Tibial nerve (tissue), 4 donors: Measurements from ENCODE around the gene INO80. TPM values are rescaled to one million over a fixed set of nuclear protein-coding genes. Genes with fewer than 3 reads are reported as not detected.

Source experiments
- DNase-seq, 2 donors: peaks; one replicate each; pipeline ENCODE4 v3.0.0-alpha.2; 2019; ENCODE audit warnings: low spot score in 2 of 2
- H3K27ac ChIP-seq, 4 donors: fragments of 200-600 bp; sonication (generic) in 3 of 4; one replicate each; pipeline ENCODE4 v1.5.1; 2017 to 2019; ENCODE audit warnings: mild to moderate bottlenecking in 1 of 4
- H3K27me3 ChIP-seq, 2 donors: fragments of 200-600 bp; sonication (generic) in 1 of 2; one replicate each; pipeline versions ENCODE4 v1.5.1 to v1.6.0; 2017 to 2019
- H3K36me3 ChIP-seq, 3 donors: fragments of 200-600 bp; sonication (generic); one replicate each; pipeline ENCODE4 v1.5.1; 2018 to 2019
- H3K4me1 ChIP-seq, 4 donors: fragments of 200-600 bp; sonication (generic) in 3 of 4; one replicate each; pipeline ENCODE4 v1.5.1; 2017 to 2019
- H3K4me3 ChIP-seq, 4 donors: fragments of 200-600 bp; sonication (generic) in 3 of 4; one replicate each; pipeline ENCODE4 v1.5.1; 2017 to 2019; ENCODE audit warnings: mild to moderate bottlenecking in 1 of 4, moderate library complexity in 1 of 4
- H3K9me3 ChIP-seq, 4 donors: fragments of 200-600 bp; sonication (generic) in 3 of 4; one replicate each; pipeline ENCODE4 v1.5.1; 2017 to 2019
- CTCF ChIP-seq, 5 experiments: fragments of 200-600 bp in 3 of 5; fragments of 450-650 bp in 2 of 5; sonication (generic) in 3 of 5; IDR thresholded peaks; one replicate each; pipeline ENCODE4 v1.5.1; 2016 to 2019; ENCODE audit warnings: antibody characterized with exemption in 5 of 5, mild to moderate bottlenecking in 3 of 5, moderate library complexity in 2 of 5
- EP300 ChIP-seq, 2 donors: sonication (generic); formaldehyde crosslinking; IDR thresholded peaks; one replicate each; pipeline ENCODE4 v1.6.1; 2017; ENCODE audit warnings: antibody characterized with exemption in 2 of 2, mild to moderate bottlenecking in 1 of 2
- POLR2A ChIP-seq, 2 donors: fragments of 450-650 bp; IDR thresholded peaks; one replicate each; pipeline ENCODE4 v1.6.1; 2017; ENCODE audit warnings: antibody characterized with exemption in 2 of 2, mild to moderate bottlenecking in 2 of 2, moderate library complexity in 2 of 2
- WGBS, 2 donors: methylation state at CpG; one replicate each; pipeline ENCODE4 v1.1.5; 2018; 5-methylcytosine and 5-hydroxymethylcytosine counted together
- total RNA-seq, 4 donors: library from RNA; depleted of rRNA; stranded (reverse); fragments of >200 nt; gene quantifications; one replicate each; pipeline ENCODE4 v1.1.0, GENCODE V29; 2016

INO80 gene
- total RNA-seq, 4 donors from 2014 or later: 21.6 to 40.8 (median 33.2) TPM

- Histone ChIP-seq H3K36me3 (peaks cover 7 to 94% (median 39%) of the 10 kb centered on the region in 3 donors), H3K4me3 (no peak overlapping the region), H3K27ac (no peak overlapping the region), H3K27me3 (no peaks in the 10 kb centered on the region), H3K4me1 (no peaks in the 10 kb centered on the region), H3K9me3 (no peaks in the 10 kb centered on the region)
- TF ChIP-seq EP300 (IDR thresholded peaks at IDR 0.05) (no peak), POLR2A (IDR thresholded peaks at IDR 0.05) (no peak), CTCF (IDR thresholded peaks at IDR 0.05) (no peak)
- 91 to 97% methylated on average over 4 of the region's 4 CpGs for WGBS, 2 donors
- no peak for DNase-seq
Observed at GRCh38 chr15:40984964-40985363, 131.1 kb downstream of the INO80 start.

GRCh38 chr15:40984406-40984805, 131.7 kb downstream of the INO80 start:
- Histone ChIP-seq H3K36me3 (peaks cover 7 to 98% (median 39%) of the 10 kb centered on the region in 3 donors), H3K27me3 (no peaks in the 10 kb centered on the region), H3K4me3 (no peak overlapping the region), H3K27ac (no peak overlapping the region), H3K4me1 (no peaks in the 10 kb centered on the region), H3K9me3 (no peaks in the 10 kb centered on the region)
- WGBS, 2 donors: 87 to 95% methylated on average over 5 of the region's 5 CpGs
- no peak for TF ChIP-seq CTCF (IDR thresholded peaks at IDR 0.05)
- no peak for TF ChIP-seq EP300 (IDR thresholded peaks at IDR 0.05)
- TF ChIP-seq POLR2A (IDR thresholded peaks at IDR 0.05): no peak
- DNase-seq: no peak

GRCh38 chr15:40982855-40983254, 133.2 kb downstream of the INO80 start:
- Histone ChIP-seq H3K27me3 (no peaks in the 10 kb centered on the region), H3K9me3 (no peaks in the 10 kb centered on the region), H3K36me3 (peaks cover 11 to 100% (median 47%) of the 10 kb centered on the region in 3 donors), H3K4me3 (no peak overlapping the region), H3K27ac (no peak overlapping the region), H3K4me1 (no peaks in the 10 kb centered on the region)
- TF ChIP-seq EP300 (IDR thresholded peaks at IDR 0.05): no peak
- no peak for TF ChIP-seq CTCF (IDR thresholded peaks at IDR 0.05)
- TF ChIP-seq POLR2A (IDR thresholded peaks at IDR 0.05): no peak
- WGBS, 2 donors: 76 to 84% methylated on average over 13 of the region's 13 CpGs
- no peak for DNase-seq

- Histone ChIP-seq H3K4me3 (no peak overlapping the region), H3K27ac (no peak overlapping the region), H3K36me3 (peaks cover 6 to 100% (median 38%) of the 10 kb centered on the region in 3 donors), H3K4me1 (no peaks in the 10 kb centered on the region), H3K9me3 (no peaks in the 10 kb centered on the region), H3K27me3 (no peaks in the 10 kb centered on the region)
- DNase-seq: no peak
- TF ChIP-seq CTCF (IDR thresholded peaks at IDR 0.05) (no peak), POLR2A (IDR thresholded peaks at IDR 0.05) (no peak), EP300 (IDR thresholded peaks at IDR 0.05) (no peak)
- WGBS, 2 donors: 59 to 77% methylated on average over 3 of the region's 3 CpGs
Observed at GRCh38 chr15:40981186-40981585, 134.9 kb downstream of the INO80 start.

- TF ChIP-seq POLR2A (IDR thresholded peaks at IDR 0.05): no peak
- no peak for TF ChIP-seq EP300 (IDR thresholded peaks at IDR 0.05)
- TF ChIP-seq CTCF (IDR thresholded peaks at IDR 0.05): no peak
- Histone ChIP-seq H3K4me1 (no peaks in the 10 kb centered on the region), H3K27me3 (no peaks in the 10 kb centered on the region), H3K36me3 (peaks cover 6 to 82% (median 26%) of the 10 kb centered on the region in 3 donors), H3K4me3 (no peak overlapping the region), H3K9me3 (no peaks in the 10 kb centered on the region), H3K27ac (no peak overlapping the region)
- 89 to 92% methylated on average over 4 of the region's 4 CpGs for WGBS, 2 donors
- no peak for DNase-seq
Observed at GRCh38 chr15:40978562-40978961, 137.5 kb downstream of the INO80 start.
